NCI-H2107 treated with DMSO at 0.1 percent for 48 hours (cell line): ENCODE data around the gene WDTC1.

ENCODE experiments used
- DNase-seq: peaks from one replicate; lab custom pipeline; 2025; ENCODE audit not compliant: unreplicated experiment; lab: John Stamatoyannopoulos, UW

The WDTC1 gene

GRCh38 chr1:27351541-27352107, 117.2 kb downstream of the WDTC1 start:
- DNase-seq: no peak

- DNase-seq: no peak
Measured at GRCh38 chr1:27353166-27353565, 118.7 kb downstream of the WDTC1 start.

- DNase-seq: no peak
Measured at GRCh38 chr1:27353629-27354028, 119.2 kb downstream of the WDTC1 start.

- DNase-seq: no peak
Measured at GRCh38 chr1:27355683-27356082, 121.3 kb downstream of the WDTC1 start.

- no peak for DNase-seq
Measured at GRCh38 chr1:27356277-27356618, 121.8 kb downstream of the WDTC1 start.

- DNase-seq: no peak
Measured at GRCh38 chr1:27356619-27357280, 122.3 kb downstream of the WDTC1 start.

- no peak for DNase-seq
Measured at GRCh38 chr1:27357281-27358037, 123.0 kb downstream of the WDTC1 start.
